Astrocyte of the cerebellum (primary cell): Measurements from ENCODE around the gene RPS6KA6.
A peak's percentile ranks its signal among the peaks of the same experiment; 100 is the strongest.
"Not testable (repeated sequence)": the region's sequence is repeated elsewhere in the genome, so short reads cannot be mapped to it uniquely, and the experiment has no call there.

Source experiments
- DNase-seq: peaks from one replicate; pipeline ENCODE4 v3.0.0-alpha.2; 2011; ENCODE audit warnings: low read depth
- H3K4me3 ChIP-seq: 2 replicates; pipeline ENCODE4 v1.5.1; 2011; ENCODE audit warnings: mild to moderate bottlenecking, low read depth, low read length, moderate library complexity
- in situ Hi-C: cut with HindIII; loops from 2 replicates; pipeline ENCODE4 v1.10.0; 2017; ENCODE audit warnings: low sequenced_read_pairs
- TF ChIP-seq, protein P1 (sequence below): IDR thresholded peaks from 2 replicates; pipeline ENCODE4 v1.5.1; 2012; ENCODE audit warnings: low read length, low read depth, moderate library complexity, mild to moderate bottlenecking; ENCODE audit errors: missing control alignments

Gene RPS6KA6

GRCh38 chrX:84118315-84118714, 69.7 kb downstream of the RPS6KA6 start:
- TF ChIP-seq, protein P1, sequence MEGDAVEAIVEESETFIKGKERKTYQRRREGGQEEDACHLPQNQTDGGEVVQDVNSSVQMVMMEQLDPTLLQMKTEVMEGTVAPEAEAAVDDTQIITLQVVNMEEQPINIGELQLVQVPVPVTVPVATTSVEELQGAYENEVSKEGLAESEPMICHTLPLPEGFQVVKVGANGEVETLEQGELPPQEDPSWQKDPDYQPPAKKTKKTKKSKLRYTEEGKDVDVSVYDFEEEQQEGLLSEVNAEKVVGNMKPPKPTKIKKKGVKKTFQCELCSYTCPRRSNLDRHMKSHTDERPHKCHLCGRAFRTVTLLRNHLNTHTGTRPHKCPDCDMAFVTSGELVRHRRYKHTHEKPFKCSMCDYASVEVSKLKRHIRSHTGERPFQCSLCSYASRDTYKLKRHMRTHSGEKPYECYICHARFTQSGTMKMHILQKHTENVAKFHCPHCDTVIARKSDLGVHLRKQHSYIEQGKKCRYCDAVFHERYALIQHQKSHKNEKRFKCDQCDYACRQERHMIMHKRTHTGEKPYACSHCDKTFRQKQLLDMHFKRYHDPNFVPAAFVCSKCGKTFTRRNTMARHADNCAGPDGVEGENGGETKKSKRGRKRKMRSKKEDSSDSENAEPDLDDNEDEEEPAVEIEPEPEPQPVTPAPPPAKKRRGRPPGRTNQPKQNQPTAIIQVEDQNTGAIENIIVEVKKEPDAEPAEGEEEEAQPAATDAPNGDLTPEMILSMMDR, result no peak
- DNase-seq, result no peak
- in situ Hi-C loops, result no loop called here
- H3K4me3 ChIP-seq, result no peak overlapping the region

- TF ChIP-seq, protein P1, result no peak
- no peak for DNase-seq
- in situ Hi-C loops, result no loop called here
- no peak overlapping the region for H3K4me3 ChIP-seq
Observed at GRCh38 chrX:84108584-84108983, 79.4 kb downstream of the RPS6KA6 start.

DNA sequence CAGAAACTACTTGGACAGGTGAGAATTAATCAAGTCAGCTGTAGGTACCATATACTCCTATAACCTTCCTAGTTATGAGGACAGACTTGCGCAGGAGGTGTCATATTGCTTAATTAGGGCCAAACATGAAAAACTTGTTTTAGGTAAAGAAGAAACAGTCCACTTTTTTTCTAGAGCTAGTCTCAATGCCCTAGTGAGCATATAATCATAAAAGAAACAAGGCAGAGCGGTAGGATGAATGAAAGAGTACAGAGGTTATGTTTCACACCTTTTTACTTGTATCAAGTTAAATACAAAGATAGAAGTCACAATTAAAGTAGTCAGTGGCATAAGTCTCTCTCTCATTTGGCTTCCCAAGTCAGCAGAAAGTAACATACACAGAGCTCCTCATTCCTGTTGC, 88.9 kb downstream of the RPS6KA6 start:
- in situ Hi-C loops, result no loop called here
- no peak overlapping the region for H3K4me3 ChIP-seq
- no peak for DNase-seq
- TF ChIP-seq, protein P1, result no peak

DNA sequence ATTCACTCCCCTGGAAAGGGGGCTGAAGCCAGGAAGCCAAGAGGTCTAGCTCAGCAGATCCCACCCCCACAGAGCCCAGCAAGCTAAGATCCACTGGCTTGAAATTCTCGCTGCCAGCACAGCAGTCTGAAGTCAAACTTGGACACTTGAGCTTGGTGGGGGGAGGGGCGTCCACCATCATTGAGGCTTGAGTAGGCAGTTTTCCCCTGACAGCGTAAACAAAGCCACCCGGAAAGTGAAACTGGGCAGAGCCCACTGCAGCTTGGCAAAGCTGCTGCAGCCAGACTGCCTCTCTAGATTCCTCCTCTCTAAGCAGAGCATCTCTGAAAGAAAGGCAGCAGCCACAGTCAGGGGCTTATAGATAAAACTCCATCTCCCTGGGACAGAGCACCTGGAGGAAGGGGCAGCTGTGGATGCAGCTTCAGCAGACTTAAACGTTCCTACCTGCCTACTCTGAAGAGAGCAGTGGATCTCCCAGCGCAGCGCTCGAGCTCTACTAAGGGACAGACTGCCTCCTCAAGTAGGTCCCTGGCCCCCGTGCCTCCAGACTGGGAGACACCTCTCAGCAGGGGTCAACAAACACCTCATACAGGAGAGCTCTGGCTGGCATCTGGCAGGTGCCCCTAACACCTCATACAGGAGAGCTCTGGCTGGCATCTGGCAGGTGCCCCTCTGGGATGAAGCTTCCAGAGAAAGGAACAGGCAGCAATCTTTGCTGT, 108.4 kb downstream of the RPS6KA6 start:
- peak overlapping the region; percentile 14 for H3K4me3 ChIP-seq
- in situ Hi-C loops, result not testable (repeated sequence)
- DNase-seq, result peak; percentile 1

DNA sequence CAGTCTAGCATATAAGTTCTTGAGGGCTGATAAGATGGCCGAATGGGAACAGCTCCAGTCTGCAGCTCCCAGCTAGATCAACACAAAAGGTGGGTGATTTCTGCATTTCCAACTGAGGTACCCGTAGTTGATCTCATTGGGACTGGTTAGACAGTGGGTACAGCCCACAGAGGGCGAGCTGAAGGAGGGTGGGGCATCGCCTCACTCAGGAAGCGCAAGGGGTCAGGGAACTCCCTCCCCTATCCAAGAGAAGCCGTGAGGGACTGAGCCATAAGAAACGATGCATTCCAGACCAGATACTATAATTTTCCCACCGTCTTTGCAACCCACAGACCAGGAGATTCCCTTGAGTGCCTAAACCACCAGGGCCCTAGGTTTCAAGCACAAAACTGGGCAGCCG, 109.0 kb downstream of the RPS6KA6 start:
- in situ Hi-C loops, result no loop called here
- DNase-seq, result no peak
- TF ChIP-seq, protein P1, result no peak
- H3K4me3 ChIP-seq, result no peak overlapping the region

DNA sequence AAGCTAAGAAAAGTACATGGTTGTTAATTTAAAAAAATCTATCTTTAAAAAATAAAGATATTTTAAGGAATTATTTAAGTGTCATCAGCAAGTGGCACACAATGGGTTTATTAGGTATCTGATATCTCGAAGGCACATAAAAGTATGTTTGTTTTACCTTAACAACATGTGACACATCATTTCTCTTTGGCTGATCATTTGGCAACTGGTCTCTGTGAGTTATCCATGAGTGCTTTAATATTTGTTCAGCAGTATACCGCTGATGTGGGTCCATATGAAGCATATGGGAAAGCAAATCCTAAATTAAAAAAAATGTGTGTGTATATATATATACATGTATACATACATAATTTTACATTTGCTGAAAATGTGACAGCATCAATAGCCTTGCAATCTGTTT, 123.2 kb downstream of the RPS6KA6 start:
- H3K4me3 ChIP-seq, result no peak overlapping the region
- in situ Hi-C loops, result no loop called here
- no peak for DNase-seq
- TF ChIP-seq, protein P1, result no peak

- in situ Hi-C loops, result no loop called here
Observed at GRCh38 chrX:84064164-84064563, 123.8 kb downstream of the RPS6KA6 start.

More at GRCh38 chrX:84064164-84064563, 123.8 kb downstream of the RPS6KA6 start:
- TF ChIP-seq, protein P1, result no peak
- DNase-seq, result no peak
- H3K4me3 ChIP-seq, result no peak overlapping the region
